PC-9 (cell line): ENCODE data around the gene VIPR1. TPM values are rescaled to one million over a fixed set of nuclear protein-coding genes. Genes with fewer than 3 reads are reported as not detected.

Experiments
- BruUV-seq: library from RNA; stranded (reverse); fragments of 400-500 nt; replicated peaks from 2 replicates; lab custom pipeline; 2021; lab: Mats Ljungman, UMichigan
- CTCF ChIA-PET: fragments of 300-600 bp; sonication (Branson Sonifier 250); formaldehyde crosslinking; loops from one replicate; lab custom pipeline; 2022; ENCODE audit warnings: antibody characterized with exemption; lab: Charles Lee
- POLR2A ChIA-PET: fragments of 300-600 bp; sonication (Branson Sonifier 250); formaldehyde crosslinking; loops from one replicate; lab custom pipeline; 2022; ENCODE audit warnings: antibody characterized with exemption; ENCODE audit not compliant: unreplicated experiment; lab: Charles Lee
- DNase-seq, 2 experiments: peaks; one replicate each; pipeline versions ENCODE4 v3.0.0 to v3.0.0-alpha.2; 2015 to 2022; ENCODE audit warnings: mixed read lengths in 1 of 2
- H2AFZ ChIP-seq: fragments of 200-600 bp; sonication (generic); 2 replicates; pipeline ENCODE4 v1.8.1; 2017; ENCODE audit warnings: antibody characterized with exemption
- H3F3A ChIP-seq: fragments of 200-600 bp; sonication (generic); 2 replicates; pipeline ENCODE4 v1.8.1; 2017; ENCODE audit warnings: antibody characterized with exemption, mild to moderate bottlenecking, low read depth; ENCODE audit not compliant: insufficient read depth
- H3K27ac ChIP-seq: fragments of 200-600 bp; sonication (generic); 2 replicates; pipeline ENCODE4 v1.6.1; 2016; ENCODE audit warnings: mixed run types
- H3K27me3 ChIP-seq: fragments of 200-600 bp; sonication (generic); 2 replicates; pipeline ENCODE4 v1.6.1; 2016; ENCODE audit warnings: low read depth, mixed run types; ENCODE audit not compliant: insufficient read depth
- H3K36me3 ChIP-seq: fragments of 200-600 bp; sonication (generic); 2 replicates; pipeline ENCODE4 v1.6.1; 2016; ENCODE audit warnings: low read depth, mixed run types
- H3K4me1 ChIP-seq: fragments of 200-600 bp; sonication (generic); replicated peaks from 2 replicates; pipeline ENCODE4 v1.6.1; 2016; ENCODE audit warnings: mixed run types; ENCODE audit not compliant: insufficient read depth
- H3K4me2 ChIP-seq: fragments of 200-600 bp; sonication (generic); 2 replicates; pipeline ENCODE4 v1.6.1; 2017; ENCODE audit warnings: mixed run types
- H3K4me3 ChIP-seq: fragments of 200-600 bp; sonication (generic); 2 replicates; pipeline ENCODE4 v1.6.1; 2016; ENCODE audit warnings: mixed run types
- H3K79me2 ChIP-seq: fragments of 200-600 bp; sonication (generic); 2 replicates; pipeline ENCODE4 v1.6.1; 2017; ENCODE audit warnings: low read depth, mixed run types
- H3K9me2 ChIP-seq: fragments of 200-600 bp; sonication (generic); 2 replicates; pipeline ENCODE4 v1.8.1; 2017; ENCODE audit warnings: mild to moderate bottlenecking; ENCODE audit not compliant: insufficient read depth
- H3K9me3 ChIP-seq: fragments of 200-600 bp; sonication (generic); 2 replicates; pipeline ENCODE4 v1.8.1; 2016; ENCODE audit warnings: low read depth; ENCODE audit not compliant: insufficient read depth
- H4K20me1 ChIP-seq: fragments of 200-600 bp; sonication (generic); 2 replicates; pipeline ENCODE4 v1.8.1; 2017; ENCODE audit not compliant: insufficient read depth
- EZH2 ChIP-seq: fragments of 200-600 bp; sonication (generic); IDR thresholded peaks from 2 replicates; pipeline ENCODE4 v1.8.0; 2017; ENCODE audit warnings: antibody characterized with exemption, low read depth
- intact Hi-C: fragments of 100-400 bp; cut with micrococcal nuclease; formaldehyde crosslinking; loops from one replicate; pipeline ENCODE4 v1.10.0; 2022; ENCODE audit not compliant: unreplicated experiment
- total RNA-seq: library from RNA; stranded (reverse); gene quantifications from 2 replicates; pipeline ENCODE4 v1.2.3, GENCODE V29; 2021
- TF ChIP-seq, protein P1 (sequence below): fragments of 200-600 bp; sonication (generic); conservative IDR thresholded peaks from 2 replicates; pipeline ENCODE4 v1.6.1; 2017; ENCODE audit warnings: mixed run types, antibody characterized with exemption, mild to moderate bottlenecking, moderate library complexity

Gene VIPR1
- total RNA-seq, 1 experiment from 2014 or later: 23.9 TPM

DNA sequence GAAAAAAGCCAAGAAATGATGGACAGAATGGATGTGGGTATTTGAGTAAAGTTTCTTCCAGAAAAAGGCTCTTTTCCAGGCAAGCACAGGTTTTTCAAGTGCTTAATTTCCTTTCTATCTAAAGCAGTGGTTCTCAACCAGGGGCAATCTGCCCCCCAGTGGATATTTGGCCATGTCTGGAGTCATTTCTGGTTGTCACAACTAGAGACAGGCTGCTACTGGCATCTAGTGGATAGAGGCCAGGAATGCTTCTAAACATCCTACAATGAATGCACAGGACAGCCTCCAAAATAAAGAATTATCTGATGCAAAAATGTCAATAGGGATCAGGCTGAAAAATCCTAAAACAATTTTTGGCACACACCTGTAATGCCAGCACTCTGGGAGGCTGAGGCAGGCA, 55.4 kb downstream of the VIPR1 start:
- TF ChIP-seq, protein P1, sequence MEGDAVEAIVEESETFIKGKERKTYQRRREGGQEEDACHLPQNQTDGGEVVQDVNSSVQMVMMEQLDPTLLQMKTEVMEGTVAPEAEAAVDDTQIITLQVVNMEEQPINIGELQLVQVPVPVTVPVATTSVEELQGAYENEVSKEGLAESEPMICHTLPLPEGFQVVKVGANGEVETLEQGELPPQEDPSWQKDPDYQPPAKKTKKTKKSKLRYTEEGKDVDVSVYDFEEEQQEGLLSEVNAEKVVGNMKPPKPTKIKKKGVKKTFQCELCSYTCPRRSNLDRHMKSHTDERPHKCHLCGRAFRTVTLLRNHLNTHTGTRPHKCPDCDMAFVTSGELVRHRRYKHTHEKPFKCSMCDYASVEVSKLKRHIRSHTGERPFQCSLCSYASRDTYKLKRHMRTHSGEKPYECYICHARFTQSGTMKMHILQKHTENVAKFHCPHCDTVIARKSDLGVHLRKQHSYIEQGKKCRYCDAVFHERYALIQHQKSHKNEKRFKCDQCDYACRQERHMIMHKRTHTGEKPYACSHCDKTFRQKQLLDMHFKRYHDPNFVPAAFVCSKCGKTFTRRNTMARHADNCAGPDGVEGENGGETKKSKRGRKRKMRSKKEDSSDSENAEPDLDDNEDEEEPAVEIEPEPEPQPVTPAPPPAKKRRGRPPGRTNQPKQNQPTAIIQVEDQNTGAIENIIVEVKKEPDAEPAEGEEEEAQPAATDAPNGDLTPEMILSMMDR: peak; percentile 41
- TF ChIP-seq EZH2: no peak
- Histone ChIP-seq H3F3A (0 out of 2 replicates have a peak, but pooled peaks cover 5% of the 10 kb centered on the region), H3K27me3 (no peaks in the 10 kb centered on the region), H3K4me1 (no peaks in the 10 kb centered on the region), H3K36me3 (no peaks in the 10 kb centered on the region), H3K9me2 (no peaks in the 10 kb centered on the region), H2AFZ (no peak overlapping the region), H3K4me3 (no peak overlapping the region), H3K9me3 (no peaks in the 10 kb centered on the region), H3K4me2 (no peak overlapping the region), H3K27ac (no peak overlapping the region), H3K79me2 (no peaks in the 10 kb centered on the region), H4K20me1 (no peaks in the 10 kb centered on the region)
- CTCF ChIA-PET: no interaction called here
- DNase-seq: no peak
- intact Hi-C loops: loop anchor here (5.0 kb wide), 1 partner anchor 184 kb away; no protein-coding TSS in a partner anchor
- BruUV-seq: no TSS peak
- POLR2A ChIA-PET: no interaction called here

DNA sequence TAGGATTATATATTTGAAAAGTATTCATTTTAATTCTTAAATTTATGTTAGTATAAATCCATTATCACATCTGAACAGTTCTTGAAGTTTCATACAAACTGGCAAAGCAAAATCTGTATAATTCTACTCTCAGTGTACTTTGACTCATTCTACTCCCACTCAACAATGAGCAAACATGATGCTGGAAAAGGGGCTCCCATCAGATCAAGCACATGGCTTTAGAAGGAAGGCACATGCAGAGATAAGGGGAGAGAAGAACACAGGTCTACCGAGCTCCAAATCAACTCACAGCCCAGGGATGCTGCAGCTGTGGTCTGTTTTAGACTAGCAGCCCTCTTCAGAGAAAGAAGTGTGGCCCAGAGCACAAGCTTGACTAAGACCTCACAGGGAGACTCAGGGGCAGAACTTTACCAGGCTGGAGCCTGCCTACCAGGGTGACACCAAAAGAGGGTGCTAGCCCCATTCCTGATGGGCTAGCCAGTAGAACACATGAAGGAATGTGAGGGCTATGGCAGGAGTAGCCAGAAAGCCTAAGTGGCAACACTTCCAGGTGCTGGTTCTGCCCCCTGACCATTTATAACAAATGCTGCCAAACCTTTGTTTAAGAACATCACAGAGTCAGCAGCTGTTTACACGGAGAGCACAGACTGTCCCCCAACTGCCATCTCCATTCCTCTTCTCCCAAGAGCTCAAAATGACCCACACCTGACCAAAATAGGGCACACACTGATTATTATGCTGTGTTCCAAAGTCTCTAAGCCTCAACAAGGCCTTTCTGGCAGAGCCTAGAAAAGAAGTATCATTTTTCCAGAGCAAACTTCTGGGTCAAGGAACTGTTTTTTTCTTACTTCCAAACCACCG, 59.8 kb downstream of the VIPR1 start:
- Histone ChIP-seq H3K4me2 (no peak overlapping the region), H3K27ac (no peak overlapping the region), H3F3A (0 out of 2 replicates have a peak, but pooled peaks cover 5% of the 10 kb centered on the region), H2AFZ (no peak overlapping the region), H3K27me3 (no peaks in the 10 kb centered on the region), H3K4me1 (no peaks in the 10 kb centered on the region), H3K79me2 (no peaks in the 10 kb centered on the region), H4K20me1 (no peaks in the 10 kb centered on the region), H3K9me3 (no peaks in the 10 kb centered on the region), H3K36me3 (no peaks in the 10 kb centered on the region), H3K9me2 (no peaks in the 10 kb centered on the region), H3K4me3 (no peak overlapping the region)
- CTCF ChIA-PET: no interaction called here
- BruUV-seq: no TSS peak
- intact Hi-C loops: no loop called here
- TF ChIP-seq, protein P1: no peak
- TF ChIP-seq EZH2: no peak
- DNase-seq: no peak
- POLR2A ChIA-PET: no interaction called here

DNA sequence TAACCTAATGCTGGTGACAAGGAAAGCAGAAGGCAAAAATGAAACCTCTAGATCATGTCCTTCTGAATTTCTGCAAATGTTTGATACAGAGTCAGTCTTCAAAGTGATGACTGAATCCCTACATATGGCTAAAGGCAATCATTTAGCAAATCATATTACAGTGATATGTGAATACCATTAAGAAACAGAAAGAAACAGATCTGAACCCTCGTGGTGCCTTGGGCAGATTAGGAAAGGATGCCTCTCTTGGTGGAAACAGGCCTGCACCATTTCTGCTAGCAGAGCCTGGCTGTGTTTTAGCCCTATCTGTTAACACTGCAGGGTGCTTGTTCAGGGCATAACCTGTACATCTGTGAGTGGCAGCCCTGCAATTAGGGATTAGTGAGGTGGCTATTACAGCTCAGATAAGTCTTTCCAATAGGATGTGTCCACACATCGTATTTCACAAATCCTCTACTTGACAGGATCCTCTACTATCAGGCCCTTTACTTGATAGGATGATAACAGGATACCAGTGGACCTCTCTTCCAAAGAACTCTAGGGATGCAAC, 67.2 kb downstream of the VIPR1 start:
- Histone ChIP-seq H2AFZ (no peak overlapping the region), H3K4me2 (no peak overlapping the region), H3K4me1 (no peaks in the 10 kb centered on the region), H3K9me2 (no peaks in the 10 kb centered on the region), H3K36me3 (0 out of 2 replicates have a peak, but pooled peaks cover 3% of the 10 kb centered on the region), H3F3A (no peaks in the 10 kb centered on the region), H3K4me3 (no peak overlapping the region), H3K27ac (no peak overlapping the region), H3K27me3 (no peaks in the 10 kb centered on the region), H4K20me1 (no peaks in the 10 kb centered on the region), H3K9me3 (no peaks in the 10 kb centered on the region), H3K79me2 (no peaks in the 10 kb centered on the region)
- intact Hi-C loops: no loop called here
- ChIA-PET CTCF (no interaction called here), POLR2A (no interaction called here)
- BruUV-seq: no TSS peak
- no peak for DNase-seq
- TF ChIP-seq, protein P1: no peak
- no peak for TF ChIP-seq EZH2
